OCI-M1 (cell line): ENCODE data around the gene ENPP5.
"Not testable (repeated sequence)": the region's sequence is repeated elsewhere in the genome, so short reads cannot be mapped to it uniquely, and the experiment has no call there.

Experiments
- DNase-seq: peaks from one replicate; lab custom pipeline; 2025; lab: John Stamatoyannopoulos, UW

Gene ENPP5

GRCh38 chr6:46175446-46175845 lies 4.7 kb upstream of the ENPP5 start:
- DNase-seq, result peak; percentile 34

- DNase-seq, result no peak
Measured at GRCh38 chr6:46174904-46175303, 4.1 kb upstream of the ENPP5 start.

- no peak for DNase-seq
Measured at GRCh38 chr6:46172176-46172575, 1.4 kb upstream of the ENPP5 start.

GRCh38 chr6:46160102-46160501 lies 10.7 kb downstream of the ENPP5 start:
- DNase-seq, result no peak

GRCh38 chr6:46159229-46159628 lies 11.6 kb downstream of the ENPP5 start:
- no peak for DNase-seq

- no peak for DNase-seq
Measured at GRCh38 chr6:46156701-46157100, 14.1 kb downstream of the ENPP5 start.

- not testable (repeated sequence) for DNase-seq
Measured at GRCh38 chr6:46149066-46149465, 21.7 kb downstream of the ENPP5 start.

GRCh38 chr6:46144270-46144669 lies 26.5 kb downstream of the ENPP5 start:
- no peak for DNase-seq

GRCh38 chr6:46138281-46138680 lies 32.5 kb downstream of the ENPP5 start:
- no peak for DNase-seq

- DNase-seq, result no peak
Measured at GRCh38 chr6:46137387-46137786, 33.4 kb downstream of the ENPP5 start.

GRCh38 chr6:46136831-46137230 lies 33.9 kb downstream of the ENPP5 start:
- no peak for DNase-seq

GRCh38 chr6:46135176-46135575 lies 35.6 kb downstream of the ENPP5 start:
- no peak for DNase-seq

- no peak for DNase-seq
Measured at GRCh38 chr6:46134216-46134615, 36.6 kb downstream of the ENPP5 start.

- DNase-seq, result not testable (repeated sequence)
Measured at GRCh38 chr6:46131291-46131690, 39.5 kb downstream of the ENPP5 start.

- peak; percentile 47 for DNase-seq
Measured at GRCh38 chr6:46130666-46131065, 40.1 kb downstream of the ENPP5 start.

GRCh38 chr6:46129629-46130511 lies 40.9 kb downstream of the ENPP5 start, which contains the start of gene ENPP4:
TSS of gene ENPP4 (plus strand) at chr6:46129989. CDS start at chr6:46139584, 9,595 bp downstream.
- peak; percentile 98 for DNase-seq

- DNase-seq, result no peak
Measured at GRCh38 chr6:46129291-46129628, 41.5 kb downstream of the ENPP5 start.

- peak; percentile 25 for DNase-seq
Measured at GRCh38 chr6:46128476-46128875, 42.3 kb downstream of the ENPP5 start.

GRCh38 chr6:46119679-46120078 lies 51.1 kb downstream of the ENPP5 start:
- not testable (repeated sequence) for DNase-seq

GRCh38 chr6:46118836-46119235 lies 51.9 kb downstream of the ENPP5 start:
- no peak for DNase-seq

- no peak for DNase-seq
Measured at GRCh38 chr6:46118157-46118556, 52.6 kb downstream of the ENPP5 start.

GRCh38 chr6:46116289-46116688 lies 54.5 kb downstream of the ENPP5 start:
- DNase-seq, result no peak

GRCh38 chr6:46115634-46116033 lies 55.1 kb downstream of the ENPP5 start:
- DNase-seq, result no peak

GRCh38 chr6:46113370-46113769 lies 57.4 kb downstream of the ENPP5 start:
- DNase-seq, result no peak
